Suprapubic skin (tissue), 4 donors: Measurements from ENCODE around the gene DCST2. TPM values are rescaled to one million over a fixed set of nuclear protein-coding genes. Genes with fewer than 3 reads are reported as not detected.

Experiments
- DNase-seq, 2 donors: peaks; one replicate each; pipeline ENCODE4 v3.0.0-alpha.2; 2019; ENCODE audit warnings: low spot score in 2 of 2
- H3K27ac ChIP-seq: fragments of 200-600 bp; sonication (generic); one replicate; pipeline ENCODE4 v1.5.1; 2019
- H3K27me3 ChIP-seq: fragments of 200-600 bp; sonication (generic); one replicate; pipeline ENCODE4 v1.5.1; 2019
- H3K36me3 ChIP-seq: fragments of 200-600 bp; sonication (generic); one replicate; pipeline ENCODE4 v1.5.1; 2019
- H3K4me1 ChIP-seq: fragments of 200-600 bp; sonication (generic); one replicate; pipeline ENCODE4 v1.5.1; 2019
- H3K4me3 ChIP-seq: fragments of 200-600 bp; sonication (generic); one replicate; pipeline ENCODE4 v1.5.1; 2019; ENCODE audit warnings: mild to moderate bottlenecking
- H3K9me3 ChIP-seq: fragments of 200-600 bp; sonication (generic); one replicate; pipeline ENCODE4 v1.5.1; 2019
- CTCF ChIP-seq, 2 donors: fragments of 200-600 bp in 1 of 2; fragments of 450-650 bp in 1 of 2; sonication (generic) in 1 of 2; IDR thresholded peaks; one replicate each; pipeline ENCODE4 v1.5.1; 2016 to 2019; ENCODE audit warnings: antibody characterized with exemption in 2 of 2, mild to moderate bottlenecking in 1 of 2, moderate library complexity in 1 of 2
- EP300 ChIP-seq: sonication (generic); formaldehyde crosslinking; IDR thresholded peaks from one replicate; pipeline ENCODE4 v1.6.1; 2017; ENCODE audit warnings: antibody characterized with exemption
- POLR2A ChIP-seq, 2 donors: fragments of 450-650 bp; IDR thresholded peaks; one replicate each; pipeline ENCODE4 v1.6.1; 2017; ENCODE audit warnings: antibody characterized with exemption in 2 of 2, mild to moderate bottlenecking in 2 of 2, moderate library complexity in 2 of 2
- POLR2AphosphoS5 ChIP-seq, 3 donors: sonication (generic); formaldehyde crosslinking; IDR thresholded peaks; one replicate each; pipeline ENCODE4 v1.6.1; 2017; ENCODE audit warnings: antibody characterized with exemption in 3 of 3
- WGBS: methylation state at CpG from one replicate; pipeline ENCODE4 v1.1.5; 2018; 5-methylcytosine and 5-hydroxymethylcytosine counted together
- total RNA-seq, 4 donors: library from RNA; depleted of rRNA; stranded (reverse); fragments of >200 nt; gene quantifications; one replicate each; pipeline ENCODE4 v1.1.0, GENCODE V29; 2016

The DCST2 gene
- total RNA-seq, 4 donors from 2014 or later = 13.4 to 36.0 (median 14.5) TPM

GRCh38 chr1:155026154-155026553 lies 7.4 kb downstream of the DCST2 start:
- WGBS = 50% methylated on average over 3 of the region's 9 CpGs
- TF ChIP-seq POLR2A (IDR thresholded peaks at IDR 0.05) = no peak
- TF ChIP-seq EP300 = no peak
- no peak for TF ChIP-seq POLR2AphosphoS5 (IDR thresholded peaks at IDR 0.05)
- TF ChIP-seq CTCF (IDR thresholded peaks at IDR 0.05) = no peak
- H3K27ac ChIP-seq = no peak overlapping the region
- DNase-seq = no peak
- no peaks in the 10 kb centered on the region for H3K27me3 ChIP-seq
- H3K9me3 ChIP-seq = no peaks in the 10 kb centered on the region
- H3K4me3 ChIP-seq = no peak overlapping the region
- H3K36me3 ChIP-seq = no peaks in the 10 kb centered on the region
- peaks cover 13% of the 10 kb centered on the region for H3K4me1 ChIP-seq

GRCh38 chr1:155024315-155024714 lies 9.3 kb downstream of the DCST2 start:
- 95% methylated on average over 9 of the region's 9 CpGs for WGBS
- no peaks in the 10 kb centered on the region for H3K27me3 ChIP-seq
- H3K27ac ChIP-seq = no peak overlapping the region
- no peak for DNase-seq
- TF ChIP-seq EP300 (no peak), POLR2A (IDR thresholded peaks at IDR 0.05) (no peak), POLR2AphosphoS5 (IDR thresholded peaks at IDR 0.05) (no peak), CTCF (IDR thresholded peaks at IDR 0.05) (no peak)
- no peaks in the 10 kb centered on the region for H3K9me3 ChIP-seq
- H3K4me3 ChIP-seq = no peak overlapping the region
- peaks cover 26% of the 10 kb centered on the region for H3K4me1 ChIP-seq
- no peaks in the 10 kb centered on the region for H3K36me3 ChIP-seq

- Histone ChIP-seq H3K36me3 (no peaks in the 10 kb centered on the region), H3K9me3 (no peaks in the 10 kb centered on the region), H3K4me3 (no peak overlapping the region), H3K27me3 (no peaks in the 10 kb centered on the region), H3K27ac (no peak overlapping the region), H3K4me1 (peaks cover 33% of the 10 kb centered on the region)
- WGBS = 64% methylated on average over 5 of the region's 5 CpGs
- DNase-seq = no peak
- TF ChIP-seq EP300 (no peak), CTCF (IDR thresholded peaks at IDR 0.05) (no peak), POLR2AphosphoS5 (IDR thresholded peaks at IDR 0.05) (no peak), POLR2A (IDR thresholded peaks at IDR 0.05) (no peak)
Observed at GRCh38 chr1:155023627-155024026, 10.0 kb downstream of the DCST2 start.

- H3K27me3 ChIP-seq = no peaks in the 10 kb centered on the region
- TF ChIP-seq POLR2AphosphoS5 (IDR thresholded peaks at IDR 0.05) = no peak
- no peak for TF ChIP-seq EP300
- TF ChIP-seq CTCF (IDR thresholded peaks at IDR 0.05) = no peak
- no peak overlapping the region for H3K27ac ChIP-seq
- WGBS = 47% methylated on average over 4 of the region's 4 CpGs
- no peak overlapping the region for H3K4me3 ChIP-seq
- peaks cover 40% of the 10 kb centered on the region for H3K4me1 ChIP-seq
- H3K36me3 ChIP-seq = no peaks in the 10 kb centered on the region
- no peak for DNase-seq
- H3K9me3 ChIP-seq = no peaks in the 10 kb centered on the region
Observed at GRCh38 chr1:155022927-155023236, 10.7 kb downstream of the DCST2 start.

- no peaks in the 10 kb centered on the region for H3K27me3 ChIP-seq
- no peak for DNase-seq
- WGBS = 75% methylated on average over 8 of the region's 8 CpGs
- H3K4me3 ChIP-seq = no peak overlapping the region
- no peaks in the 10 kb centered on the region for H3K36me3 ChIP-seq
- no peaks in the 10 kb centered on the region for H3K9me3 ChIP-seq
- H3K4me1 ChIP-seq = peaks cover 45% of the 10 kb centered on the region
- no peak overlapping the region for H3K27ac ChIP-seq
- no peak for TF ChIP-seq POLR2A (IDR thresholded peaks at IDR 0.05)
- TF ChIP-seq CTCF (IDR thresholded peaks at IDR 0.05) = no peak
- no peak for TF ChIP-seq POLR2AphosphoS5 (IDR thresholded peaks at IDR 0.05)
- TF ChIP-seq EP300 = no peak
Observed at GRCh38 chr1:155022136-155022926, 11.2 kb downstream of the DCST2 start.
